ENCODE results near the gene PIGM.
"Not testable (repeated sequence)": the region's sequence is repeated elsewhere in the genome, so short reads cannot be mapped to it uniquely, and the experiment has no call there.

PIGM gene

DNA sequence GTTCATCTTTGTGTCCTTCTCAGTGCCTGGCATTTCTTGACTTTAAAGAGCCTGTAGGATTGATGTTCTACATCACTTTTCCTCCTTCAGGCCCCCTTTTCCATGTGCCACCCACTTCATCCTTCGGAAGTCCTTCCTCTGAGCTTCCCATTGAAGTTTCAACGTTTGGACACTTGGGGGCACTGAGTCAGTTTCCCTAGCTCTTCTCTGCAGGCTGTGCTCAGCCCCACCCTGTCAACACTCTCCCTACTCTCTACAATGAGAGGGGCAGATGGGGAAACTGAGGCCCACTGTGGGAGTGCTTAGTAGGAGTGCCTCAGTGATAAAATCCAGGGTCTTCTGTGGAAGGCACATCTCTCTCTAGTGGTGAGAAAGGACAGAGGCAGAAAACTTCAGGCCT is 26.3 kb upstream of the PIGM start:
- DNase-seq = no peak

DNA sequence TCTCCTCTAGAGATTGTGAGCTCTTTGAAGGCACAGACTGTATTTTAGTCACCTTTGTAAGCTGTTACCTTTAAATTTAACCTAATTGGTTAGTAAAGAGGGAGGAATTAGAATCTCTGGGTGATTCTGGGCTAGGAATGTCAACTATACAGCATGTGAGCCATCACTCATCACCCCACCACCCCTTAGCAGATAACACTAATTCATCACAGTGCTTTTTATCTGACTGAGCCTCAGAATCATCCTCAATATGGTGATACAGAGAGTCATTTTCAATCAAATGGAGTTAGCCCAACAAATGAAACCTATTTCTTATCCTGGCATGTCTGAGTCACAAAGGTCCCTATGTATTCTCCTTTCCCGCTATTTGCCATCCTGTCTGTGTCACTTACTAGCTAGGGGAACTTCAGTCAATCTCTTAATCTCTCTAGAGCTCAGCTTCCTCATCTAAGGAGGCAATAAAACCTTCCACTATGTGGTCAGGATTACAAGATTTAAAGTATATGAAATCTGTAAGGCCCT is 24.9 kb upstream of the PIGM start:
- no peak for DNase-seq

DNA sequence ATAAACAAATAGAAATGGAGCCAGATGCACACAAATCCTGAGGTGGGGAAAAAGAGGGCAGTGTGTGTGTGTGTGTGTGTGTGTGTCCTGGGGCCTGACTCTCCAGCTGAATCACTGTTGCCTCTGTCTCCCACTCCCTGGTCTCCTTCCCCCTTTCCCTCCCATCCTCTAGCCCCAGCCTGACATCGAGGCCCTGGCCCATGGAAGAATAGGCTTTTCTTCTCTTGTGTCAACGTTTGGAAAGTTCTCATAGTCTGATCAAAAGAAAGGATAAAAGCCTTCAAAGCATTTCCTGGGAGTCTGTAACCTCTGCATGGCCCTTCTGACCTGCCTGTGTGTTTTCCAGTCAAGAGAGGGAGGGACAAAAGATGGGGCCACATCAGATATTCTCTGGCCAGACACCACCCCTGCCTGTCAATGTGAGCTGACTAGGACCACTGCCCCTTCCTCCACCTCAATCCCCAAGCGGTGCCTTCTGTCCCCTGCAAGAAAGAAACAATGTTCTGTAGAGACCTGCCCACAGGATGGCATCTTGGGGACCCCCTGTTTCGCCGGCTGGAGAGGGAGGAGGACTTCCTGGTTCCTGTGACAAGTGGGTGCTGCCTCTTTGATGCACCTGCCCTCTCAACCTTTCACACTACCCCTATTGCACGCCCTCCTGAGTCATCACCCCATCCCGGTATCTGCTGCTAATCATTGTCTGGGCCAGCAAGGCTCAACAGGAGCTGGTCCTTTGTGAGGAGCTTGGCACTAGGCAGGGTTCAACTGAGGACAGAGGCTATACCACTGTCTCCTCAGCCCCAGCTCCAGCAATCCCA is 22.0 kb upstream of the PIGM start:
- no peak for DNase-seq

DNA sequence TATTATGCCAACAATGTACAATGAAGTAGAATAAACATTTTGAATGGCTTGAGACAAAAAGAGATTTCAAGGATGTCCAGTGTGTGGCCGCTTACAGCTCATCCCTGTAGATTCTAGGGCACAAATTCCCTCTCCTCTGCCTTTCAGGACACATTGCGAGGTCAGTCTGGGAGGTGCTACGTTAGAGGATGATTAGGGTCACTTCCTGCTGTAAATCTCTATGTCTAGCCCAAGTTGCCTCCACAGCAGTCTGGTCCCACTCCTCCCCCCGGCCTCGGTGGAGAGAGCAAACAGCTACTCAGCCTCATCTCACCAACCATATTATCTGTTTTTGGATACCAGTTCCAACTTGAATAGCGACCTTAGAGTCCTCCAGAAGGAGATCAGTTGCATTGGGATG is 21.1 kb upstream of the PIGM start:
- DNase-seq = no peak

DNA sequence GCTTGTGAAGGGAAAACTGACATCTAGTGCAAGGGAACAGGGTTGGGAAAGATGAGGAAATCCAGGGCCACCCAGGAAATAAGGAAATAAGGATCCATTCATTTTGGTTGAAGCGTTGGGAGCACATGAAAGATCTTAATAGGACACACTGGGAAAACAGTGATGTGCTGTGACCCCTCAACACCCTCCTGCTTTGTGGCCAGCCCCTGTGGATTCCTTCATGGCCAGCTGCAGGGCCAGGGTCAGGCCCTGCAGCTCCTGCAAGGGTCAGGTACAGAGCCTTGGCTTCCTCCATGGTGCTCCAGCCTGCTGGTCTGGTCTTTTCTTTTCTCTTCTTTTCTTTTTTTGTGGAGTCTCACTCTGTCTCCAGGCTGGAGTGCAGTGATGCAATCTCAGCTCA is 18.8 kb upstream of the PIGM start:
- no peak for DNase-seq

DNA sequence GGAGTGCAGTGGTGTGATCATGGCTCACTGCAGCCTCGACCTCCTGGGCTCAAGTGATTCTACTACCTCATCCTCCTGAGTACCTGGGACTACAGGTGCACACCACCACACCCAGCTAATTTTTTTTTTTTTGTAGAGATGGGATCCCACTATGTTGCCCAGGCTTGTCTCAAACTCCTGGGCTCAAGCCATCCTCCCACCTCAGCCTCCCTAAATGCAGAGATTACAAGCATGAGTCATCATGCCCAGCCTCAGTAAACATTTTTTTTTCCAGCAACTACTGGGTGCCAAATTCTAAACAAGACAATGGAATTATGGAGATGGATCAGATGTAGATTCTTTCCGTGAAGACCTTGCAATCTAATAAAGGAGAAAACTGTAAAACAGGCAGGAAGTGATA is 18.4 kb upstream of the PIGM start:
- not testable (repeated sequence) for DNase-seq

DNA sequence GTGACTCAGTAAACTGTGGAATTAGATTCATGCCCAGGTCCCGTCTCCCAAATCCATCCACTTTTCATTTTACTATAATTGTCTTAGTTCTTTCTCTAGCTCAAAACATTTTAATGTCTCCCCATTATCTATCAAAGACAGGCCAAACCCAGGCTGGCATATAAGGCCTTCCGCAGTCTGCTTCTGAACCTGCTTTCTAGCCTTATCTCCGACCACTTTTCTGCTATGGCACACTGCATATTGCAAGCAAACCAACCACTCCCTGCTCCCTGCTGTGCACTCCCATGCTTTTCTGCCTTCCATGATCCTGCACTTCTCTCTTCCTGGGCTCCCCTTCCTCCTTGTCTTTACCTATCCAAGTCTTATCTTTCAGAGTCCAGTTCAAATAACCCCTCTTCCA is 17.3 kb upstream of the PIGM start:
- DNase-seq = no peak

DNA sequence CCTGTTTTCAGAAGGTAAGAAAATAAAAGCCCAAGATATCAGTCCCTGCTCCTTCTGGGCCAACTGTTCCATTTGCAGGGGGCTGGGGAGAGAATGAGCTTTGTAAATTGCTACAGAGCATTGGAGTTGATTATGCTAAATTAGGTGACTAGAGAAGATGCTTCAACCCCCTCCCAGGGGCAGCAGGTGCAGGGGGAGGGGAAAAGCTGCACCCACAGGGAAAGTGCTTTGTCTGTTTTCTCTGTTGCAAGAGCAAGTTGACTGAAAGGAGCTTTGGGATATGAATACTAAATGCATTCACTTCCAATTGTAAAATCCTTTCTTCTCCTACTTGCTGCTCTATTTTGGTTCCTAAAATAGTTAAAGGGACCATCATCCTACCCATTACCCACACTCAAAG is 16.5 kb upstream of the PIGM start:
- no peak for DNase-seq

DNA sequence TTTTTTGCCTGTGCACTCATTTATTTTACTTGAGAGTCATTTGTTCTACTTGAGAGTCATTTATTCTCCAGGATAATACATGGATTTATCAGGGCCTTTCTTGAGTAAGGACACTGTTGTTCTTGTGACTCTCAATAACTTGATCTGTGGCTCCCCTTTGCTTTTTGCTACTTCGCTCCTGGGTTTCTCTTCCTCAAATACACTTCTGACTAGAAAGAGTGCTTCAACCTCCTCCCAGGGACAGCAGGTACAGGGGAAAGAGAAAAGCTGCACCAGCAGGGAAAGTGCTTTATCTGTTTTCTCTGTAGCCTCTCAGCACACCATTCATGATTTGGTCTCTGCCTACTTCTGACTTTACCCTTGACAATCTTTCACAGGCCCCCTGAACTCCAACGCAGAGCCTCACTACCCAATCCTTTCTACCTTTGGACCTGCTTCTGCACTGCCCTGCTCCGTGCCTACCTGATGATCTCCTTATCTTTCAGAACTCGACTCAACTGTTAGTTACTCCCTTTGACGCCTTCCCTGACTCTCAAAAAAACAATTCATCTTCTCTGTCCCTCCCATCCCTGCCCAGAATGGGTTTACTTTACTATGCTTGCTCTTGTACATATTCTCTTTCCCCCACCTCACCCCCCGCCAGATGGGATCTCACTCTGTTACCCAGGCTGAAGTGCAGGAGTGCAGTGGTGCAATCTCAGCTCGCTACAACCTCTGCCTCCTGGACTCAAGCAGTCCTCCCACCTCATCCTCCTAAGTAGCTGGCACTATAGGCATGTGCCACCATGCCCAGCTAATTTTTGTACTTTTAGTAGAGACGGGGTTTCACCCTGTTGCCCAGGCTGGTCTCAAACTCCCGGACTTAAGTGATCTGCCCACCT is 15.6 kb upstream of the PIGM start:
- DNase-seq = no peak

DNA sequence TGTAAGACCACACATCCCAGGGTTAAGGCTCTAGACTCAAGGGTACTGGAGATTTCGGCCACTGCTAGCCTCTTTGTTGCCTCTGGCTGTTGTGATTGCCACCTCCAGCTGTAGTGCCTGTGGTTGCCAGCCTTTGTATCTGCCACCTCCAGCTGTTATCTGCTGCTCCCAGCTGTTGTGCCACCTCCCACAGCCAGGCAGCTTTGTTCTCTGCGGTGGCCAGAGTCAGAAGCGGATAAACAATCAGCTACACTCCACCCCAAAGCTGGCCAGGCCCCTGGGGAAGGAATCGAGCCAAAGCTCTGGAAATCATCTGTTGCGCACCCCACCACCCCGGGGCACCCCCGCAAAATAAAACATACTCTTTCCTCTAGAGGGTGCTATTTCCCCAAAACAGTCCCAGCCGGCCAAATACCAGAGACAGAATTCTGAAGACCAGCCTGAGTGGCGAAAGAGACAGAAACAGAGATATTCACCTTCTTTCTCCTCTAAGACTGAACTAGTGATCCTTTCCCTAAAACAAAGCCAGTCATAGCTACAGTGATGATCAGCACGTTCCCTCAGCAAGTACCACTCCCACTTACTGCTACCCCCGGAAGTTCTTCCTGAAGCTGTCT is 14.8 kb upstream of the PIGM start:
- peak; percentile 25 for DNase-seq

DNA sequence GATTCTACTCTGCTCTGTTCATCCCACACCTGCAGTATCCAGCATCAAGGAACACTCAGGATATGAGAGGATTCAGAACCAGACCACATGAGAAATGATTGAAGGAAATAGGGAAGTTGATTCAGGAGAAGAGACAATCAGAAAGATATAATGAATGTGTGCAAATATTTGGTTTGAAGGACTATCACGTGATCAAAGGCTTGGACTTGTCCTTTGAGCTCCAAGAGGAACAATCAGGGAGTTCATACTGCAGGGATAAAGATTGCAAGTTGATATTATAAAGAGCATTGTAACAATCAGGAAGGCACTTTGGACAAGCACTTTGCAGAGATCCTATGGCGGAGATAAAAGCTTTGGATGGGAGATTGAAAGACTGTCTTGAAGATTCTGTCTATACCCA is 13.9 kb upstream of the PIGM start:
- DNase-seq = no peak

DNA sequence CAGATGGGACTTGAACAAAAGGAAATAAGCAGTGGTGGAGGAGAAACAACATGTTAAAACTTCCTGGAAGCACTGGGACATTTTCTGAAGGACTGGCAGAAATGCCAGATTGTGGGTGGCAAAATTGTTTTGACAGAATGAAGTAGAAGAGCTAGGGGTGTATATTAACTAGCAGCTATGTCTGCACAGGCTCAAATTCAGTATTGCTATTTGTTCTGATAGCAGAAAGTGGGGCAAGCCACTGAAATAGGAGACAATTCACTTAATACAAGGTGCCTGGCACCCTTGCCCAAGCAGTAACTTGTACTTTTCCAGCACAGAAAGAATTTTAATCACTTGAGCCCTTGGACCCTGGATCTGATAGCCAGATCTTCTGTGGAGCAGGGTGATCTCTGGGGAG is 11.8 kb upstream of the PIGM start:
- no peak for DNase-seq

DNA sequence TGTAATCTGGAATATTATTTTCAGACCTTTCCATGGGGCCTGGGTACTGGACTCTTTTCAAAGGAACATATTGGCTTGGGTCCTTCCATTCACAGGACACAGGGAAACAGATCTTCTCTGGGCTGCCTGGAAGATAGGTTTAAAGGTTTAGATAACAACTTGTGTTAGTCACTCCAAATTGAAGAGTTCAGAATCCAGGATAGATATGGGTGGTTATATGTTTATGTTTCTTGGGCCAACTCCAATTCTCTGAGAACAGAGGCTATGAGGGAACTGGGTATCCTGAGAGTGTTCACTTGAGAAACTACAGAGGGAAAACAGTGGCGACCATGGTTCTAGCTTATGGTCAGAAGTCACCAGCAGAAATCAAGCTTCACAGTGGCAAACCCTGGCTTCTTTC is 8.7 kb upstream of the PIGM start:
- DNase-seq = no peak

DNA sequence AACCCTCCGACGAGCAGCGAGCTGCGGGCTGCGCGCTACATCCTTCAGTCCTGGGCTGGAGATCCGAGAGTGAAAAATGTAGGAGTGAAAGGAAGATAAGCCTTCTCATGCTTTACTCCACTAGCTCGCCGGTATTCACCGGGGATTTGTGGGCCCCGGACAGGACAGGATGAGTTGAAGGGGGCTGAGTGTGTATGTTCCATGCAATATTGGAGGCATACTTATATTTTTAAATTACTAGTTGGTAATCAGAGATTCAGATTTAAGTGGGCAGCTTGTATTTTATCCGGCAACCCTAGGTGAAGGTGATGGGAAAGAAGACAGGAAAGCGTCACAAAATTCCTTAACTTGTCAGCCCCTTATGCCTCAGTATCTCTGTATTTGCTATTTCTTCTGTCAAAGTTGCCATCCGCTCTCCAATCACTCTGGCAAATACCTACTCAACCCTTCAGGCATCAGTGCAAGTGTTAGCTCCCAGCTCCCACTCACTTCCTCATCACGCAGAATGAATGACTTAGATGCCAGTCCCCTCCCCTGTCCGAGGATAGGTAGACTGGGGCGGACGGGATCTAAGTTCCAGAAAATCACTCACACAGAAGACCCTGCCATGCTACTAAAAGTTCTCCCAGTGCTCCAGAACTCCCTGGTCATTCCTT is 503 bp upstream of the PIGM start:
- no peak for DNase-seq

DNA sequence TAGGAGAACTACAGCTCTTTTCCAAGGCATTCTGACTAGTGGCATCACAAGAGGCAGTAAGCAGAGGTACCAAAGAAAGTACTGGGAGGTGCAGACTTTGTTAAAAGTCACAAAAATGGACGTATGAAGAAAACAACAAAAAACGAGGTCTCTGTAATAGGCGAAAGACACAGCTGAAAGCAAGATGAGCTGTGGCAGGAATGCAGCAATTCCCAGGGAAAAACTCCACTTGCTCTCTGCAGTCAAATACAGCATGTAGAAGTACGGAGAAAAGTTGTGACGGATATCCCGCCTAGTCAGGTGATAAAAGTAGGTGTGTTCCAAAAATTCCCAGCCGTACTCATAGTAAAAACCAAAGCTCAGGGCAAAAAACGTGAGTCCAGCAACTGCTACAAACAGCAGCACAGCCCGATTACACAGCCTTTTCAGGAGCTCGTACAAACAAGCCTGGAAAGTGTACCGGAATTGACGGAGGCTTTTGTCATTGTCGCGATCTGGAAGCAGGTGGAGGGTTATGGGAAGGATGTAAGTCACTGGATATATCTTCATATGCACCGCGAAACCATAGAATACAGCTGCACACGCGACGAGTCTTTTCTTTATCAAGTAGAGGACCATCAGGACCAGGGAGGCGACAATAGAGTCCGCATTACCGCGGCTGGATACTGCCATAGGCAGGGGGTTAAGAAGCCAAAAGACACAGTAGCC is 979 bp downstream of the PIGM start:
- DNase-seq = no peak

DNA sequence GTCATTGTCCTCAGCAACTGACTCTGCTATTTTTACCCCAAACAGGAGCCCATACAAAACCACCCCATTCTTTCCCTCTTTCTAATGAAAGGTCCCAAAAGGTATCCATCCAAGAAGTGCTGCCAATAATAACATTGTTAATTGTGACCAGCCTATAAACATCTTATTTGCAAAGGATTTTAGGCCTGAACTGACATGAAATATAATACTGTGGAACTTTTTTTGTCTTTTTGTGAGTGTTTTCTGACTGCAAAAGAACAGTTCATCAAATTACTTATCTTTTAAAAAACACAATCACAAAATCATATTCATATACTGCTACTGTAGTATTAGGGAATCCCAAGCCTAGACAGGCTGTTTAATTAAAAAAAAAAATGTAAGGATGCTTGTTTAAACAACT is 3.4 kb downstream of the PIGM start:
- no peak for DNase-seq

DNA sequence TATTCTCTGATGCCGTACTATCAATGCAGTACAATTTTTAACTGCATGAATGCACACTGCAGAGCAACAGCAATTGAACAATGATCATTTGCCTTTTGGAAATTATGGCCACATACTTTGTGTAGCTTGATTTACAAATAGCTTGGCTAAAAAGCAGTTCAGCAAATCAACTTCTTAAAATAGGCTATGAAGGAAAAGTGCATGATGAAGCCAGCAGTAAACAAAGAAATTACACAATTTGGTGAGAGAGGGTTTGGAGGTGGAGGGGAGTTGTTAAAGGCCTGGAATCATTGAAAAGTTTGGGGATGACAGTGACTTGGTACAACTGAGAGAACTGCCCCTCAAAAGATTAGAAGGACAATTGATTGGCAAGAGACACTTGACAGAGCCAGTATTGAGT is 6.5 kb downstream of the PIGM start:
- no peak for DNase-seq

DNA sequence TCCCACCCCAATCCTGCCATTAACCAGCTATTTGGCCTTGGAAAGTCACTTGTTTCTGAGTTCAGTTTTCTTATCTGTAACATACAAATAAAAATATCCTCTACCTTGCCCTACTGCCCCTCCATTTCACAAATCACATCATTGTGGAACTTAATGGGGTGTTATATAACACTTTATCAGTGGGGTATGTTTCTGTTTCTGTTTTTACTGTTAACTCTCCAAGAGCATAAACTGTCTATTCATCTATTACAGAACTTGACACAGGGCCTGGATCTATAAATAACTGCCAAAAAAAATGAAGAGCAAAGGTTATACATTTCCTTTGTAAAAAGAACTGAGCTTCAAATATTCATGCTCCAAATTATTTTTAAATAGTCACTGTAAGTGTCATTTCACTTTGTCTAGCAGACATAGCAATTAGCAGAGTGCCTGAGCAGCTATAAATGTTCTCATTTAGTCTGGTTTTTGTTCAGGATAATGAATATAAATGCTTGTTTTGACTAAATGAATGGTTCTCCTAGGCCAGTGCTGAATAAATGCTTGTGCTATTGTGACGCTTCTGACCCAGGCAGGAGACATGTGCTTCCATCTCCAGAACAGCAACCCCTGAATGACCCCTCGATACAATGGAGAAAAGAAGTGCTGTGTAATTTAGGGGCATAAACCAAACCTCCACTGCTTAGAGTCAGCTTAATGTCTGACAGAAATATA is 7.4 kb downstream of the PIGM start:
- DNase-seq = no peak

DNA sequence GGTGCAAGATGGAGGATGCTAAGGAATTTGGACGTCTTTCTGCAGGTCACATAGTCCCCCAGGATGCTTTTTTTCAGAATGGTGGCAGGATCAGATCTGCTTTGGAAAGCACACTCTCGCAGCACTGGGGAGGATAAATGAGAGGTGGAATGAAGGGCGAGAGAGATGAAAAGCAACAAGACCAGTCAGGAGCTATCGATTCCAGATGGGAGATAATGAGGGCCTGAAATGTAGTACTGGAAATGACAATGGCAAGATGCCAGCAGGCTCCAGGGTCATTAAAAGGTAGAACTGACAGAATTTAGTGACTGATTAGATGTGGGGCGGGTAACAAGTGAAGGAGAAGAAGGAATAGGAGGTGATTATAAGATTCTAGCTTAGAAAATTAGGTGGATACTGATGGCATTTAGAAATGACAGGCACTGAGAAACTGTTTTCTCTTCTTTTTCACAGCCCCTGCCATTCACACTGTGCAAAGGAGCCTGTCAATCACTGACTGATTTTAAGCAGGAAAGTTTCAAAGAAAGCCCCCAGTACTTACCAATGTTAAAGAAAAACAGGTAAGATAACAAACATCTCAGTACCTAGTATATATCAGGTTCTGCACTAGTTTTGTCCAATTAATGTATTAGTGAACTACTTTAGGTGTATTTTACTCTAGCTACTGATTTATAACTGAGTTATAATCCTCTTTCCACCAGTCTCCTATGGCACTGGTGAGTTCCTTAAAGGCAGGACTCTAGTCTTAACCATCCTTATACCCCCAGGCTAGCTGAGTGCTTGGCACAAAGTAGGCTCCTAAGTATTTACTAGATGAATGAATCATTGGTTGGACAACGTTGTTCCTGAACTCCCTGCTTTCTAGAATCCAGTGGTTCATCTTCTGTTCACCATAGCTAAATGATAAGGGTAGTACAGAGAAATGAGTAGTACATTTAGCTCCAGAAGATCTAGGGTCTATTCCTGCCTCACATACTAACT is 9.2 kb downstream of the PIGM start:
- DNase-seq = no peak

DNA sequence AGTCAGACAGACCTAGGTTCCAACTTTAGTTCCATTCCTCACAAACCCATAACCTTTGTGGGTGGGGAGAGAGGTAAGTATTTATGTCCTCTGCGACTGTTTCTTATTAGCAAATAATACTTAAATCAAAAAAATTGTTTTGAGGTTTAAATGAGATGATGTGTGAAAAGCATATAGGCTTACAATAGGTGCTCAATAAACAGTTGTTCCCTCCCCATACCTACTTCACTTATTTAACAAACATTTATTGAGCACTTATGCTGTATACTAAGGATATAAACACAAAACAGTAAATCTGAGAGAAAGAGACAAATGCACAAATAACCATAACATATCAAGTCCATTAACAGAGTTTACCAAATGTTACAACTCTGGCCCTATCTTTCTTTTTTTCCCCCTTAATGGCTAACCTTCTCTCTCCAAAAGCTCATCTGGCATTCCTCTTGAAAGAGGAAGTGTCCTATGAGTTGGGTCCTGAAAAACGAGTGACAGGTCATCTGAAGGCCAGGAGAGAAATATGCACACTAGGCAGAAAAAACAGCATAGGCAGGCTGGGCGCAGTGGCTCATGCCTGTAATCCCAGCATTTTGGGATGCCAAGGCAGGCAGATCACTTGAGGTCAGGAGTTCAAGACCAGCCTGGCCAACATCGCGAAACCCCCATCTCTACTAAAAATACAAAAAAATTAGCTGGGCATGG is 10.3 kb downstream of the PIGM start:
- DNase-seq = no peak
